ENCODE measurements around the gene NOD2. TPM values are rescaled to one million over a fixed set of nuclear protein-coding genes. Genes with fewer than 3 reads are reported as not detected.

The NOD2 gene
- total and polyA plus RNA-seq, 5 donors from 2014 or later, result 1.5 to 11.7 (median 3.4) TPM

GRCh38 chr16:50774405-50774804 is 81.0 kb downstream of the NOD2 start:
- Histone ChIP-seq H3K4me3 (ENCODE audit: low read depth, low read length) (no peak overlapping the region), H3K36me3 (ENCODE audit: control insufficient read depth, insufficient read depth, low read length) (peaks cover 82% of the 10 kb centered on the region), H3K4me1 (ENCODE audit: control insufficient read depth, insufficient read depth, low read length, poor library complexity, severe bottlenecking) (peaks cover 42% of the 10 kb centered on the region), H3K27ac (ENCODE audit: insufficient read depth, low read length, poor library complexity, severe bottlenecking) (no peak overlapping the region), H3K9me3 (ENCODE audit: control insufficient read depth in 2 of 2, low read length in 2 of 2) (no peaks in the 10 kb centered on the region), H3K27me3 (ENCODE audit: control insufficient read depth, insufficient read depth, low read length) (no peaks in the 10 kb centered on the region)
- ATAC-seq (ENCODE audit: low read depth in 2 of 2) (no peak), DNase-seq (no peak)
- H3K4me3 Mint-ChIP-seq, result peak overlapping the region in 2 of 4 donors; percentile 31 to 61
- H3K27ac Mint-ChIP-seq, result peak overlapping the region in 1 of 3 donors; percentile 36
- no peaks in the 10 kb centered on the region for H3K27me3 Mint-ChIP-seq
- peaks cover 52% of the 10 kb centered on the region for H3K36me3 Mint-ChIP-seq
- H3K4me1 Mint-ChIP-seq, result peaks cover 58 to 85% (median 72%) of the 10 kb centered on the region in 4 donors
- H3K9me3 Mint-ChIP-seq, result peaks cover 0 to 4% (median 0%) of the 10 kb centered on the region in 7 donors

DNA sequence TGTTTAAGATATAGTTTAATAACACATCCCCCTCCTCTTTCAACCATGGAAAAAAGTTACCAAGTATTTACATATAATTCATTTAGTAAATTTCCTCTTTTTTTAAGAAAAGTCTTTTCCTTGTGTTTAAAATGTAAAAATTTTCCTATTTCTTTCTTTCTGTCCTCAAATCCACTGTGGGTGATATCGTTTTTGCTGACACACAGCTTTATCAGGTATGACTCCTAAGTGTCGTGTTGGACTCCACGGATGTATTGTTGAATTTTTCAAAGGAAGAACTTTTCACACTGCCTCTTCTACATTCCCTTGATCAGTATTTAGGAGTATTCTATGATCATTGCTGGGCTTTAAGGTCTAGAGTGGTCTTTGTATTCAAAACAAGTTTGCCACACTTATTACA is 81.6 kb downstream of the NOD2 start:
- peak overlapping the region in 1 of 3 donors; percentile 25 for H3K27ac Mint-ChIP-seq
- DNase-seq (no peak), ATAC-seq (ENCODE audit: low read depth in 2 of 2) (no peak)
- no peak overlapping the region for H3K4me3 ChIP-seq (ENCODE audit: low read depth, low read length)
- H3K9me3 ChIP-seq (ENCODE audit: control insufficient read depth in 2 of 2, low read length in 2 of 2), result no peaks in the 10 kb centered on the region
- H3K36me3 Mint-ChIP-seq, result peaks cover 52% of the 10 kb centered on the region
- H3K4me1 ChIP-seq (ENCODE audit: control insufficient read depth, insufficient read depth, low read length, poor library complexity, severe bottlenecking), result peaks cover 46% of the 10 kb centered on the region
- no peaks in the 10 kb centered on the region for H3K9me3 Mint-ChIP-seq
- peaks cover 58 to 85% (median 72%) of the 10 kb centered on the region in 4 donors for H3K4me1 Mint-ChIP-seq
- peaks cover 82% of the 10 kb centered on the region for H3K36me3 ChIP-seq (ENCODE audit: control insufficient read depth, insufficient read depth, low read length)
- H3K27ac ChIP-seq (ENCODE audit: insufficient read depth, low read length, poor library complexity, severe bottlenecking), result no peak overlapping the region
- H3K27me3 ChIP-seq (ENCODE audit: control insufficient read depth, insufficient read depth, low read length), result no peaks in the 10 kb centered on the region
- H3K27me3 Mint-ChIP-seq, result no peaks in the 10 kb centered on the region
- H3K4me3 Mint-ChIP-seq, result peak overlapping the region in 2 of 4 donors; percentile 16 to 29

DNA sequence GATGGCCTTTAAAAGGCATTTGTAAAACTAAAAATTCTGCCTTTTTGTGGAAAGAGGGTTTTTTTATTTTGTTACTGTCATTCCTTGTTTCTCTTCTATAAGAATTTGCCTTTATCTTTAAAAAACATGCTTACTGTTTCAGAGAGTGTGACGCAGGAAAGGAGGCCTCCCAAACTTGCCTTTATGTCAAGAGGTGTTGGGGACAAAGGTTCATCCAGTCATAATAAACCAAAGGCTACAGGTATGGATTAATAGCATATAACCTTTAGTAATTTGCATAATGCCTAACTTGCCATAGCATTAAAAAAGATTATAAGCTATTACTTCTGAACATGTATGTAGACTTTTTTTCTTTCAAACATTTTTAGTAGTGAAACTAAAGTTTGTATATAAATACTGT is 82.6 kb downstream of the NOD2 start:
- Mint-ChIP-seq H3K4me1 (peaks cover 64 to 85% (median 73%) of the 10 kb centered on the region in 4 donors), H3K4me3 (peak overlapping the region in 2 of 4 donors; percentile 37 to 41), H3K27ac (peak overlapping the region in 2 of 3 donors; percentile 15 to 25), H3K36me3 (peaks cover 56% of the 10 kb centered on the region), H3K9me3 (no peaks in the 10 kb centered on the region), H3K27me3 (no peaks in the 10 kb centered on the region)
- Histone ChIP-seq H3K9me3 (ENCODE audit: control insufficient read depth in 2 of 2, low read length in 2 of 2) (no peaks in the 10 kb centered on the region), H3K36me3 (ENCODE audit: control insufficient read depth, insufficient read depth, low read length) (peaks cover 80% of the 10 kb centered on the region), H3K27ac (ENCODE audit: insufficient read depth, low read length, poor library complexity, severe bottlenecking) (no peak overlapping the region), H3K4me3 (ENCODE audit: low read depth, low read length) (peak overlapping the region; percentile 32), H3K4me1 (ENCODE audit: control insufficient read depth, insufficient read depth, low read length, poor library complexity, severe bottlenecking) (peaks cover 57% of the 10 kb centered on the region), H3K27me3 (ENCODE audit: control insufficient read depth, insufficient read depth, low read length) (no peaks in the 10 kb centered on the region)
- DNase-seq (no peak), ATAC-seq (ENCODE audit: low read depth in 2 of 2) (no peak)

- no peaks in the 10 kb centered on the region for H3K27me3 Mint-ChIP-seq
- peak overlapping the region in 3 of 4 donors; percentile 13 to 73 (median 15) for H3K4me3 Mint-ChIP-seq
- H3K36me3 ChIP-seq (ENCODE audit: control insufficient read depth, insufficient read depth, low read length), result peaks cover 77% of the 10 kb centered on the region
- H3K36me3 Mint-ChIP-seq, result peaks cover 53% of the 10 kb centered on the region
- peak overlapping the region; percentile 56 for H3K27ac ChIP-seq (ENCODE audit: insufficient read depth, low read length, poor library complexity, severe bottlenecking)
- H3K27ac Mint-ChIP-seq, result peak overlapping the region; percentile 7 to 95 (median 94)
- peaks cover 56 to 83% (median 64%) of the 10 kb centered on the region in 4 donors for H3K4me1 Mint-ChIP-seq
- no peaks in the 10 kb centered on the region for H3K9me3 Mint-ChIP-seq
- ATAC-seq (ENCODE audit: low read depth in 2 of 2) (no peak), DNase-seq (no peak)
- no peaks in the 10 kb centered on the region for H3K9me3 ChIP-seq (ENCODE audit: control insufficient read depth in 2 of 2, low read length in 2 of 2)
- H3K27me3 ChIP-seq (ENCODE audit: control insufficient read depth, insufficient read depth, low read length), result no peaks in the 10 kb centered on the region
- H3K4me3 ChIP-seq (ENCODE audit: low read depth, low read length), result no peak overlapping the region
- peaks cover 57% of the 10 kb centered on the region for H3K4me1 ChIP-seq (ENCODE audit: control insufficient read depth, insufficient read depth, low read length, poor library complexity, severe bottlenecking)
These were observed 85.1 kb downstream of the NOD2 start for GRCh38 chr16:50778284-50779163.

- Mint-ChIP-seq H3K36me3 (peaks cover 63% of the 10 kb centered on the region), H3K9me3 (no peaks in the 10 kb centered on the region), H3K27ac (peak overlapping the region; percentile 92 to 94 (median 94)), H3K27me3 (no peaks in the 10 kb centered on the region), H3K4me3 (peak overlapping the region; percentile 73 to 84 (median 78)), H3K4me1 (peaks cover 54 to 83% (median 66%) of the 10 kb centered on the region in 4 donors)
- DNase-seq, result peak in 2 of 3 donors; percentile 48 to 54
- H3K9me3 ChIP-seq (ENCODE audit: control insufficient read depth in 2 of 2, low read length in 2 of 2), result no peaks in the 10 kb centered on the region
- no peaks in the 10 kb centered on the region for H3K27me3 ChIP-seq (ENCODE audit: control insufficient read depth, insufficient read depth, low read length)
- H3K36me3 ChIP-seq (ENCODE audit: control insufficient read depth, insufficient read depth, low read length), result peaks cover 82% of the 10 kb centered on the region
- peak overlapping the region; percentile 80 for H3K4me3 ChIP-seq (ENCODE audit: low read depth, low read length)
- peak overlapping the region; percentile 71 for H3K27ac ChIP-seq (ENCODE audit: insufficient read depth, low read length, poor library complexity, severe bottlenecking)
- H3K4me1 ChIP-seq (ENCODE audit: control insufficient read depth, insufficient read depth, low read length, poor library complexity, severe bottlenecking), result peaks cover 40% of the 10 kb centered on the region
- peak; percentile 63 to 67 for ATAC-seq (ENCODE audit: low read depth in 2 of 2)
These were observed 87.6 kb downstream of the NOD2 start for GRCh38 chr16:50781043-50781442.

- H3K9me3 ChIP-seq (ENCODE audit: control insufficient read depth in 2 of 2, low read length in 2 of 2), result no peaks in the 10 kb centered on the region
- Mint-ChIP-seq H3K27ac (peak overlapping the region; percentile 92 to 94 (median 94)), H3K4me3 (peak overlapping the region; percentile 73 to 84 (median 78)), H3K36me3 (peaks cover 67% of the 10 kb centered on the region), H3K4me1 (peaks cover 53 to 83% (median 67%) of the 10 kb centered on the region in 4 donors), H3K9me3 (no peaks in the 10 kb centered on the region), H3K27me3 (no peaks in the 10 kb centered on the region)
- H3K27ac ChIP-seq (ENCODE audit: insufficient read depth, low read length, poor library complexity, severe bottlenecking), result peak overlapping the region; percentile 71
- H3K4me3 ChIP-seq (ENCODE audit: low read depth, low read length), result peak overlapping the region; percentile 80
- H3K36me3 ChIP-seq (ENCODE audit: control insufficient read depth, insufficient read depth, low read length), result peaks cover 81% of the 10 kb centered on the region
- H3K4me1 ChIP-seq (ENCODE audit: control insufficient read depth, insufficient read depth, low read length, poor library complexity, severe bottlenecking), result peaks cover 37% of the 10 kb centered on the region
- DNase-seq, result peak in 2 of 3 donors; percentile 57 to 62
- peak; percentile 78 to 79 for ATAC-seq (ENCODE audit: low read depth in 2 of 2)
- no peaks in the 10 kb centered on the region for H3K27me3 ChIP-seq (ENCODE audit: control insufficient read depth, insufficient read depth, low read length)
These were observed 88.1 kb downstream of the NOD2 start for GRCh38 chr16:50781518-50781917.

Data from CD4-positive, CD25-positive, alpha-beta regulatory T cell (primary cell).